Immature natural killer cell (primary cell): ENCODE data around the gene GMCL2. TPM values are rescaled to one million over a fixed set of nuclear protein-coding genes. Genes with fewer than 3 reads are reported as not detected.
"Not testable (repeated sequence)": the region's sequence is repeated elsewhere in the genome, so short reads cannot be mapped to it uniquely, and the experiment has no call there.

Experiments used
- DNase-seq, 3 donors: peaks; one replicate each; pipeline ENCODE4 v3.0.0; 2022; ENCODE audit warnings: mixed read lengths in 1 of 3
- H3K27ac Mint-ChIP-seq, 6 donors: one replicate each; pipeline ENCODE4 v1.8.0; 2020; ENCODE audit warnings: mixed read lengths in 6 of 6, mild to moderate bottlenecking in 5 of 6, inconsistent platforms in 4 of 6, moderate library complexity in 3 of 6
- H3K27me3 Mint-ChIP-seq, 3 donors: one replicate each; pipeline ENCODE4 v1.8.0; 2020 to 2021; ENCODE audit warnings: low read depth in 3 of 3, mild to moderate bottlenecking in 3 of 3, mixed read lengths in 3 of 3, moderate library complexity in 3 of 3, inconsistent platforms in 1 of 3
- H3K36me3 Mint-ChIP-seq, 3 donors: one replicate each; pipeline ENCODE4 v1.8.0; 2020; ENCODE audit warnings: mixed read lengths in 3 of 3, inconsistent platforms in 2 of 3, mild to moderate bottlenecking in 2 of 3
- H3K4me1 Mint-ChIP-seq, 2 donors: one replicate each; pipeline ENCODE4 v1.8.0; 2020; ENCODE audit warnings: inconsistent platforms in 2 of 2, mild to moderate bottlenecking in 2 of 2, mixed read lengths in 2 of 2, moderate library complexity in 1 of 2
- H3K4me3 Mint-ChIP-seq, 5 donors: one replicate each; pipeline ENCODE4 v1.8.0; 2020; ENCODE audit warnings: mild to moderate bottlenecking in 5 of 5, mixed read lengths in 5 of 5, inconsistent platforms in 3 of 5, moderate library complexity in 3 of 5
- H3K9me3 Mint-ChIP-seq, 6 donors: one replicate each; pipeline ENCODE4 v1.8.0; 2020; ENCODE audit warnings: mild to moderate bottlenecking in 6 of 6, mixed read lengths in 6 of 6, inconsistent platforms in 4 of 6, moderate library complexity in 3 of 6
- polyA plus RNA-seq, 3 donors: library from polyadenylated mRNA; unstranded; fragments of 300-500 nt; fragmentation: Illumina TruSeq; gene quantifications; one replicate each; pipeline ENCODE4 v1.2.3, GENCODE V29; 2021

Gene GMCL2
- polyA plus RNA-seq, 3 donors from 2014 or later: not detected

DNA sequence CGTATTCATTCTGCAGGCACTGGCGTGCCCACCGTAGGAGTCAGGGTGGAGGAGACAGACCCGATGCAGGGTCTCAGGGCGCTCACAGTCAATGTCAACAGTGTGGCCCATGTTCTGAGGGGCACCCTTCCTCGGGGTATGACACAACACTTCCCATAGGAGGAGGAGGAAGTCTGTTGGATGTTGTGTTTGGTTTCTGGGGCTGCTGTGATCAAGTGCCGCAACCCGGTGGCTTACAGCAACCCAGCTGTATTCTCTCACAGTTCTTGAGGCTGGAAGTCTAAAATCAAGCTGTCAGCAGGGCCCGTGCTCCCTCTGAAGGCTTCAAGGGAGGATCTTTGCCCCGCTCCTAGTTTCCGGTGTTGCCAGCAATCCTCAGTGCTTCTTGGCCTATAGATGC, 11.5 kb upstream of the GMCL2 start:
- H3K4me3 Mint-ChIP-seq: no peak overlapping the region
- peaks cover 24 to 27% of the 10 kb centered on the region in 2 donors for H3K4me1 Mint-ChIP-seq

GRCh38 chr5:178198151-178198550, 11.0 kb upstream of the GMCL2 start:
- not testable (repeated sequence) for H3K27me3 Mint-ChIP-seq, H3K9me3 Mint-ChIP-seq, H3K27ac Mint-ChIP-seq, H3K4me3 Mint-ChIP-seq, H3K36me3 Mint-ChIP-seq, DNase-seq
- H3K4me1 Mint-ChIP-seq: peaks cover 29 to 32% of the 10 kb centered on the region in 2 donors

More for the DNA sequence above, 11.5 kb upstream of the GMCL2 start:
- no peaks in the 10 kb centered on the region for H3K36me3 Mint-ChIP-seq
- no peak overlapping the region for H3K27ac Mint-ChIP-seq
- H3K27me3 Mint-ChIP-seq: peaks cover 0 to 3% (median 0%) of the 10 kb centered on the region in 3 donors
- no peaks in the 10 kb centered on the region for H3K9me3 Mint-ChIP-seq
- DNase-seq: no peak

GRCh38 chr5:178196986-178197385, 9.8 kb upstream of the GMCL2 start:
- H3K9me3 Mint-ChIP-seq: no peaks in the 10 kb centered on the region
- peaks cover 37 to 43% of the 10 kb centered on the region in 2 donors for H3K4me1 Mint-ChIP-seq
- H3K36me3 Mint-ChIP-seq: no peaks in the 10 kb centered on the region
- peaks cover 0 to 2% (median 1%) of the 10 kb centered on the region in 3 donors for H3K27me3 Mint-ChIP-seq
- no peak for DNase-seq
- H3K4me3 Mint-ChIP-seq: no peak overlapping the region
- H3K27ac Mint-ChIP-seq: no peak overlapping the region

GRCh38 chr5:178196281-178196812, 9.2 kb upstream of the GMCL2 start:
- DNase-seq: no peak
- no peaks in the 10 kb centered on the region for H3K9me3 Mint-ChIP-seq
- peaks cover 0 to 2% (median 1%) of the 10 kb centered on the region in 3 donors for H3K27me3 Mint-ChIP-seq
- H3K4me1 Mint-ChIP-seq: peaks cover 37 to 43% of the 10 kb centered on the region in 2 donors
- H3K4me3 Mint-ChIP-seq: peak overlapping the region in 2 of 5 donors; percentile 35 to 40
- no peaks in the 10 kb centered on the region for H3K36me3 Mint-ChIP-seq
- H3K27ac Mint-ChIP-seq: peak overlapping the region in 3 of 6 donors; percentile 8 to 58 (median 34)

DNA sequence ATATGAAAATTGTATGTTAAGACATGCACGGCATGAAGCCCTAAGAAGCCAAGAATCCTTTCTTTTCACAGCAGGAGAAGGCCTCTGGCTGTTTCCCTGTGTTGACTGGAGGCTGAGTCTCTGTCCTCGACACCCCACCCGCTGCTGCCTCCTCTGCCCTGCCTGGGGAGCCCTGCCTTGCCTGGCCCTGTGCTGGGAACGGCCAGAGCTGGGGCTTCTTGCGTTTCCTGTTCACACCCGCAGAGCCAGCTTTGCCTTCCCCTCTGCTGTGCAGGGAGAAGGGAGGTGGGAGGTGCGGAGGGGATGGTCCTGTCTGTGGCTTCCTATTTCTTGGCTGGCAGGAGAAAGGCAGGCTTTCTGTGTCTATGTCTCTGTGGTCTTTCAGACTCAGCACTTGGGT, 6.9 kb upstream of the GMCL2 start:
- Mint-ChIP-seq H3K9me3 (no peaks in the 10 kb centered on the region), H3K4me3 (peak overlapping the region; percentile 40 to 69 (median 61)), H3K4me1 (peaks cover 37 to 43% of the 10 kb centered on the region in 2 donors), H3K27ac (peak overlapping the region; percentile 36 to 80 (median 62)), H3K36me3 (no peaks in the 10 kb centered on the region), H3K27me3 (peaks cover 0 to 2% (median 1%) of the 10 kb centered on the region in 3 donors)
- peak in 2 of 3 donors; percentile 23 to 25 for DNase-seq

DNA sequence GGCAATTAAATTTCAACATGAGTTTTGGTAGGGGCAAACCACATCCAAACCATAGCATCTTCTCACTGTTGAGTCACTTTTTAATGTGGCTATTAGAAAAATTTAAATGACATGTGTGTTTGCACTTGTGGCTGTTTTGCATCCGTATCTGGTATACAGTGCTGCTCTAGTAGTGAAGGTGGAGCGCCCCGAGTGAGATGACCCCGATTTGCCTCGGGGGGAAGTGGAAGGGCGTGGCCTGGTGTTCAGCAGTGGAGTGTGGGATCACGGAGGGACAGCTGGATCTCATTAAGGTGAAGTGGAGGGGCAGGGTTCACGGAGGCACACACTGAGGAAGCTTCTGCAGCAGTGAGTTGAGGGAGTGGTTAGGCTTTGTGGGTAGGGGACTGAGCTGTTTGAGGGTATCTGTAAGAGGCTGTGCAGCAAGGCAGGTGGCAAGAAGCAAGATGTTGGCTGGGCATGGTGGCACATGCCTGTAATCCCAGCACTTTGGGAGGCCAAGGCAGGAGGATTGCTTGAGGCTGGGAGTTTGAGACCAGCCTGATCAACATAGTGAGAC, 6.2 kb upstream of the GMCL2 start:
- peak in 2 of 3 donors; percentile 35 to 37 for DNase-seq
- H3K36me3 Mint-ChIP-seq: peaks cover 0 to 1% (median 0%) of the 10 kb centered on the region in 3 donors
- H3K27me3 Mint-ChIP-seq: peaks cover 0 to 3% (median 3%) of the 10 kb centered on the region in 3 donors
- H3K4me1 Mint-ChIP-seq: peaks cover 37 to 43% of the 10 kb centered on the region in 2 donors
- peak overlapping the region; percentile 79 to 87 (median 81) for H3K4me3 Mint-ChIP-seq
- peak overlapping the region; percentile 38 to 91 (median 76) for H3K27ac Mint-ChIP-seq
- H3K9me3 Mint-ChIP-seq: no peaks in the 10 kb centered on the region

DNA sequence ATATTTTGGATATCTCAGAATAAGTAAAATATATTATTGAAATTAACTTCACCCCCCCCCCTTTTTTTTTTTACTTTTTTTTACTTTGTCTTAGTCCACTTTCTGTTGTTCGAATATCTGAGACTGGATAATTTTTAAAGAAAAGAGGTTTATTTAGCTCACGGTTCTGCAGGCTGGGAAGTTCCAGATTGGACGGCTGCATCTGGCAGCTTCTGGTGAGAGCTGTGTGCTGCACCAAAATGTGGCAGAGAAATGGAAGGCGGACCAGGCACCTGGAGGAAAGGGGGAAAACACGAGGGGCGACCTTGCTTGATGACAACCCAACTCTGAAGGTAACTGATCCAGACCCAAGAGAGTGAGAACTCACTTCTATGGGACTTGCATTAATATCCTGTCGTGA, 5.6 kb upstream of the GMCL2 start:
- Mint-ChIP-seq H3K4me1 (peaks cover 37 to 43% of the 10 kb centered on the region in 2 donors), H3K27me3 (peaks cover 0 to 4% (median 3%) of the 10 kb centered on the region in 3 donors), H3K4me3 (peak overlapping the region; percentile 79 to 87 (median 81)), H3K9me3 (no peaks in the 10 kb centered on the region), H3K27ac (peak overlapping the region in 5 of 6 donors; percentile 25 to 91 (median 41)), H3K36me3 (peaks cover 0 to 3% (median 0%) of the 10 kb centered on the region in 3 donors)
- DNase-seq: no peak

- Mint-ChIP-seq H3K4me1 (peaks cover 37 to 43% of the 10 kb centered on the region in 2 donors), H3K4me3 (no peak overlapping the region), H3K27ac (peak overlapping the region in 1 of 6 donors; percentile 70), H3K27me3 (peaks cover 0 to 4% (median 3%) of the 10 kb centered on the region in 3 donors), H3K36me3 (peaks cover 0 to 3% (median 0%) of the 10 kb centered on the region in 3 donors), H3K9me3 (no peaks in the 10 kb centered on the region)
- no peak for DNase-seq
These were observed 5.1 kb upstream of the GMCL2 start for GRCh38 chr5:178192244-178192643.

GRCh38 chr5:178191661-178192060, 4.5 kb upstream of the GMCL2 start:
- H3K4me3 Mint-ChIP-seq: no peak overlapping the region
- DNase-seq: no peak

DNA sequence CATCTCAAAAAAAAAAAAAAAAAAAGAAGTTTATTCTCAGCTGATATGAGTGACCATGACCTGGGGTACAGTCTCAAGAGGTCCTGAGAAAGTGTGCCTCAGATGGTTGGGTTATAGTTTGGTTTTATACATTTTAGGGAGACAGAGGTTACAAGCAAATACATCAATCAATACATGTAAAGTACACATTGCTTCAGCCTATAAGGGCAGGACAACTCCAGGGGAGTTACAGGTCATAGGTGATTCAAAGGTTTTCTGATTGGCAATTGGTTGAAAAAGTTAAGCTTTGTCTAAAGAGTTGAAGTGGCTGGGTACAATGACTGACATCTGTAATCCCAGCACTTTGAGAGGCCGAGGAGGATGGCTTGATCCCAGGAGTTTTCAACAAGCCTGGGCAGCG, 2.3 kb upstream of the GMCL2 start:
- no peak overlapping the region for H3K4me3 Mint-ChIP-seq
- H3K27ac Mint-ChIP-seq: peak overlapping the region in 1 of 6 donors; percentile 16
- H3K36me3 Mint-ChIP-seq: peaks cover 0 to 3% (median 0%) of the 10 kb centered on the region in 3 donors
- H3K9me3 Mint-ChIP-seq: no peaks in the 10 kb centered on the region
- no peak for DNase-seq
- peaks cover 0 to 7% (median 6%) of the 10 kb centered on the region in 3 donors for H3K27me3 Mint-ChIP-seq
- H3K4me1 Mint-ChIP-seq: peaks cover 20 to 23% of the 10 kb centered on the region in 2 donors

More at GRCh38 chr5:178191661-178192060, 4.5 kb upstream of the GMCL2 start:
- H3K27me3 Mint-ChIP-seq: peaks cover 0 to 5% (median 3%) of the 10 kb centered on the region in 3 donors
- no peaks in the 10 kb centered on the region for H3K9me3 Mint-ChIP-seq
- peaks cover 36 to 43% of the 10 kb centered on the region in 2 donors for H3K4me1 Mint-ChIP-seq
- peaks cover 0 to 3% (median 0%) of the 10 kb centered on the region in 3 donors for H3K36me3 Mint-ChIP-seq
- no peak overlapping the region for H3K27ac Mint-ChIP-seq

GRCh38 chr5:178186427-178186826, 744 bp downstream of the GMCL2 start:
- H3K4me1 Mint-ChIP-seq: no peaks in the 10 kb centered on the region
- no peak overlapping the region for H3K27ac Mint-ChIP-seq
- H3K4me3 Mint-ChIP-seq: no peak overlapping the region
- H3K9me3 Mint-ChIP-seq: no peaks in the 10 kb centered on the region
- peaks cover 0 to 3% (median 0%) of the 10 kb centered on the region in 3 donors for H3K36me3 Mint-ChIP-seq
- no peak for DNase-seq
- H3K27me3 Mint-ChIP-seq: peaks cover 0 to 10% (median 4%) of the 10 kb centered on the region in 3 donors

- H3K27ac Mint-ChIP-seq: no peak overlapping the region
- no peak for DNase-seq
- no peaks in the 10 kb centered on the region for H3K36me3 Mint-ChIP-seq
- no peaks in the 10 kb centered on the region for H3K9me3 Mint-ChIP-seq
- no peaks in the 10 kb centered on the region for H3K4me1 Mint-ChIP-seq
- H3K4me3 Mint-ChIP-seq: no peak overlapping the region
- H3K27me3 Mint-ChIP-seq: peaks cover 2 to 16% (median 4%) of the 10 kb centered on the region in 3 donors
These were observed 4.9 kb downstream of the GMCL2 start for GRCh38 chr5:178182158-178182876.

GRCh38 chr5:178180141-178180863, 6.9 kb downstream of the GMCL2 start:
- no peaks in the 10 kb centered on the region for H3K4me1 Mint-ChIP-seq
- H3K36me3 Mint-ChIP-seq: no peaks in the 10 kb centered on the region
- H3K4me3 Mint-ChIP-seq: no peak overlapping the region
- no peaks in the 10 kb centered on the region for H3K9me3 Mint-ChIP-seq
- no peak overlapping the region for H3K27ac Mint-ChIP-seq
- DNase-seq: no peak
- peaks cover 2 to 13% (median 5%) of the 10 kb centered on the region in 3 donors for H3K27me3 Mint-ChIP-seq
